Activated T-helper 1 cell treated with anti-CD3 and anti-CD28 coated beads, Interleukin-2, amount 50 U/mL, for 16 hours (primary cell): ENCODE data around the gene STEAP4.
"Not testable (repeated sequence)": the region's sequence is repeated elsewhere in the genome, so short reads cannot be mapped to it uniquely, and the experiment has no call there.

ENCODE experiments used
- DNase-seq, 2 donors: peaks; one replicate each; pipeline ENCODE4 v3.0.0-alpha.2; 2020; ENCODE audit warnings: low read depth in 1 of 2, low spot score in 1 of 2

STEAP4 gene

GRCh38 chr7:88314061-88314491, 7.4 kb upstream of the STEAP4 start:
- no peak for DNase-seq

- DNase-seq, result no peak
These were observed 5.5 kb upstream of the STEAP4 start for GRCh38 chr7:88312061-88312663.

GRCh38 chr7:88311675-88312036, 5.0 kb upstream of the STEAP4 start:
- DNase-seq, result no peak

GRCh38 chr7:88310956-88311674, 4.4 kb upstream of the STEAP4 start:
- DNase-seq, result no peak

- DNase-seq, result no peak
These were observed 3.1 kb upstream of the STEAP4 start for GRCh38 chr7:88309819-88310218.

- no peak for DNase-seq
These were observed 1.1 kb upstream of the STEAP4 start for GRCh38 chr7:88307823-88308222.

GRCh38 chr7:88307412-88307811, 718 bp upstream of the STEAP4 start:
- DNase-seq, result no peak

GRCh38 chr7:88305044-88305443, 1.6 kb downstream of the STEAP4 start:
- DNase-seq, result no peak

GRCh38 chr7:88302486-88302885, 4.2 kb downstream of the STEAP4 start:
- DNase-seq, result no peak

GRCh38 chr7:88301924-88302323, 4.8 kb downstream of the STEAP4 start:
- DNase-seq, result no peak

GRCh38 chr7:88300401-88300945, 6.2 kb downstream of the STEAP4 start:
- no peak for DNase-seq

- DNase-seq, result no peak
These were observed 7.6 kb downstream of the STEAP4 start for GRCh38 chr7:88299126-88299525.

GRCh38 chr7:88293866-88294265, 12.8 kb downstream of the STEAP4 start:
- no peak for DNase-seq

GRCh38 chr7:88291398-88292173, 15.1 kb downstream of the STEAP4 start:
- no peak for DNase-seq

GRCh38 chr7:88290491-88290890, 16.2 kb downstream of the STEAP4 start:
- no peak for DNase-seq

GRCh38 chr7:88289564-88290025, 17.1 kb downstream of the STEAP4 start:
- no peak for DNase-seq

GRCh38 chr7:88281749-88282148, 24.9 kb downstream of the STEAP4 start:
- no peak for DNase-seq

GRCh38 chr7:88280801-88281200, 25.9 kb downstream of the STEAP4 start:
- DNase-seq, result no peak

GRCh38 chr7:88279323-88279722, 27.4 kb downstream of the STEAP4 start:
- DNase-seq, result no peak

GRCh38 chr7:88278881-88279280, 27.8 kb downstream of the STEAP4 start:
- DNase-seq, result no peak

- no peak for DNase-seq
These were observed 30.0 kb downstream of the STEAP4 start for GRCh38 chr7:88276605-88277153.

GRCh38 chr7:88274856-88275255, 31.8 kb downstream of the STEAP4 start:
- not testable (repeated sequence) for DNase-seq
